ENCODE data around the gene KIAA0753. TPM values are rescaled to one million over a fixed set of nuclear protein-coding genes. Genes with fewer than 3 reads are reported as not detected.

Gene KIAA0753
- total RNA-seq, 4 donors from 2014 or later = 33.9 to 58.8 (median 40.2) TPM

- no peaks in the 10 kb centered on the region for H3K9me3 ChIP-seq
- 40 to 85% methylated on average over 1 to 5 of the region's 10 CpGs for WGBS, 2 donors (ENCODE audit: low coverage in 1 of 2)
- ATAC-seq = no peak
- H3K27ac ChIP-seq = peak overlapping the region in 3 of 4 donors; percentile 43 to 91 (median 89)
- no peaks in the 10 kb centered on the region for H3K36me3 ChIP-seq
- TF ChIP-seq EP300 (IDR thresholded peaks at IDR 0.05) = no peak
- TF ChIP-seq POLR2AphosphoS5 (IDR thresholded peaks at IDR 0.05) = no peak
- no peak for TF ChIP-seq CTCF (IDR thresholded peaks at IDR 0.05)
- TF ChIP-seq POLR2A (IDR thresholded peaks at IDR 0.05) = no peak
- peaks cover 3 to 73% (median 14%) of the 10 kb centered on the region in 3 donors for H3K4me1 ChIP-seq
- no peak overlapping the region for H3K4me3 ChIP-seq
- H3K27me3 ChIP-seq = no peaks in the 10 kb centered on the region
Observed at GRCh38 chr17:6546069-6546718, 94.3 kb downstream of the KIAA0753 start.

- Histone ChIP-seq H3K4me3 (no peak overlapping the region), H3K9me3 (no peaks in the 10 kb centered on the region), H3K4me1 (peaks cover 3 to 65% (median 14%) of the 10 kb centered on the region in 3 donors), H3K36me3 (no peaks in the 10 kb centered on the region), H3K27me3 (no peaks in the 10 kb centered on the region), H3K27ac (peak overlapping the region in 2 of 4 donors; percentile 43 to 91)
- WGBS, 2 donors (ENCODE audit: low coverage in 1 of 2) = 63 to 71% methylated on average over 7 to 8 of the region's 8 CpGs
- TF ChIP-seq EP300 (IDR thresholded peaks at IDR 0.05) (no peak), POLR2A (IDR thresholded peaks at IDR 0.05) (no peak), CTCF (IDR thresholded peaks at IDR 0.05) (no peak), POLR2AphosphoS5 (IDR thresholded peaks at IDR 0.05) (no peak)
- no peak for ATAC-seq
Observed at GRCh38 chr17:6545291-6545690, 95.2 kb downstream of the KIAA0753 start.

GRCh38 chr17:6544011-6544370 is 96.5 kb downstream of the KIAA0753 start:
- H3K36me3 ChIP-seq = no peaks in the 10 kb centered on the region
- no peak overlapping the region for H3K4me3 ChIP-seq
- H3K9me3 ChIP-seq = no peaks in the 10 kb centered on the region
- peaks cover under 1 to 54% (median 7%) of the 10 kb centered on the region in 3 donors for H3K4me1 ChIP-seq
- TF ChIP-seq CTCF (IDR thresholded peaks at IDR 0.05) = no peak
- no peak for TF ChIP-seq POLR2A (IDR thresholded peaks at IDR 0.05)
- no peak for TF ChIP-seq POLR2AphosphoS5 (IDR thresholded peaks at IDR 0.05)
- no peak for TF ChIP-seq EP300 (IDR thresholded peaks at IDR 0.05)
- no peak overlapping the region for H3K27ac ChIP-seq
- no peak for ATAC-seq
- WGBS, 2 donors (ENCODE audit: low coverage in 1 of 2) = 73 to 100% methylated on average over 3 of the region's 5 CpGs
- no peaks in the 10 kb centered on the region for H3K27me3 ChIP-seq

GRCh38 chr17:6543079-6544010 is 97.2 kb downstream of the KIAA0753 start:
- Histone ChIP-seq H3K9me3 (no peaks in the 10 kb centered on the region), H3K36me3 (no peaks in the 10 kb centered on the region), H3K4me3 (no peak overlapping the region), H3K27me3 (no peaks in the 10 kb centered on the region), H3K4me1 (peaks cover 0 to 47% (median 4%) of the 10 kb centered on the region in 3 donors), H3K27ac (no peak overlapping the region)
- WGBS, 2 donors (ENCODE audit: low coverage in 1 of 2) = 83 to 88% methylated on average over 4 to 8 of the region's 16 CpGs
- TF ChIP-seq EP300 (IDR thresholded peaks at IDR 0.05) = no peak
- no peak for TF ChIP-seq POLR2AphosphoS5 (IDR thresholded peaks at IDR 0.05)
- TF ChIP-seq POLR2A (IDR thresholded peaks at IDR 0.05) = no peak
- TF ChIP-seq CTCF (IDR thresholded peaks at IDR 0.05) = no peak
- ATAC-seq = no peak

Measured in gastroesophageal sphincter (tissue), 4 donors.